PFSK-1 (cell line): ENCODE data around the gene NCOA3.

Source experiments
- FOXP2 ChIP-seq: optimal IDR thresholded peaks from 2 replicates; pipeline ENCODE3; 2011; ENCODE audit warnings: borderline replicate concordance, control low read depth, inconsistent platforms; ENCODE audit not compliant: insufficient read depth; ENCODE audit errors: extremely low read length, extremely low read depth
- POLR2AphosphoS5 ChIP-seq: IDR thresholded peaks from 2 replicates; pipeline ENCODE4 v1.6.1; 2012; ENCODE audit warnings: low read depth, mild to moderate bottlenecking, control low read depth, low read length, moderate library complexity
- REST ChIP-seq, 2 experiments: IDR thresholded peaks; 2 replicates each; pipeline versions ENCODE4 v1.6.1 to v1.8.0; 2011 to 2012; ENCODE audit warnings: low read depth in 2 of 2, low read length in 2 of 2, control low read depth in 1 of 2, inconsistent platforms in 1 of 2, mild to moderate bottlenecking in 1 of 2, moderate library complexity in 1 of 2; ENCODE audit not compliant: insufficient read depth in 1 of 2
- SIN3A ChIP-seq: IDR thresholded peaks from 2 replicates; pipeline ENCODE4 v1.6.1; 2012; ENCODE audit warnings: mild to moderate bottlenecking, low read length, moderate library complexity, borderline replicate concordance; ENCODE audit not compliant: insufficient read depth
- TAF1 ChIP-seq: IDR thresholded peaks from 2 replicates; pipeline ENCODE4 v1.6.1; 2012; ENCODE audit warnings: low read length, control low read depth, borderline replicate concordance; ENCODE audit not compliant: insufficient read depth

The NCOA3 gene

GRCh38 chr20:47581090-47581489 is 79.4 kb downstream of the NCOA3 start:
- TF ChIP-seq TAF1 = no peak
- no peak for TF ChIP-seq SIN3A
- no peak for TF ChIP-seq REST (IDR thresholded peaks at IDR 0.05; ENCODE audit: insufficient read depth in 1 of 2, low read depth in 2 of 2, low read length in 2 of 2)
- no peak for TF ChIP-seq FOXP2
- TF ChIP-seq POLR2AphosphoS5 = no peak

- TF ChIP-seq POLR2AphosphoS5 (no peak), TAF1 (no peak), REST (IDR thresholded peaks at IDR 0.05; ENCODE audit: insufficient read depth in 1 of 2, low read depth in 2 of 2, low read length in 2 of 2) (no peak), FOXP2 (no peak), SIN3A (no peak)
Measured at GRCh38 chr20:47583551-47583950, 81.9 kb downstream of the NCOA3 start.

GRCh38 chr20:47585087-47585747 is 83.5 kb downstream of the NCOA3 start:
- TF ChIP-seq POLR2AphosphoS5 (no peak), REST (IDR thresholded peaks at IDR 0.05; ENCODE audit: insufficient read depth in 1 of 2, low read depth in 2 of 2, low read length in 2 of 2) (no peak), SIN3A (no peak), FOXP2 (no peak), TAF1 (no peak)

- TF ChIP-seq SIN3A (no peak), POLR2AphosphoS5 (no peak), TAF1 (no peak), REST (IDR thresholded peaks at IDR 0.05; ENCODE audit: insufficient read depth in 1 of 2, low read depth in 2 of 2, low read length in 2 of 2) (no peak), FOXP2 (no peak)
Measured at GRCh38 chr20:47586649-47587294, 85.1 kb downstream of the NCOA3 start.
